HEK293 (cell line): Measurements from ENCODE around the gene WBP4.
A peak's percentile ranks its signal among the peaks of the same experiment; 100 is the strongest.

Source experiments
- KLF7 ChIP-seq: fragments of 450-650 bp; formaldehyde crosslinking; IDR thresholded peaks from 2 replicates; pipeline ENCODE4 v1.5.1; 2016; ENCODE audit warnings: missing biosample characterization, missing genetic modification characterization, borderline replicate concordance
- KLF8 ChIP-seq: fragments of 450-650 bp; formaldehyde crosslinking; IDR thresholded peaks from 2 replicates; pipeline ENCODE4 v1.5.1; 2016; ENCODE audit warnings: missing biosample characterization, missing genetic modification characterization
- REPIN1 ChIP-seq: fragments of 450-650 bp; formaldehyde crosslinking; IDR thresholded peaks from 2 replicates; pipeline ENCODE4 v1.5.1; 2017; ENCODE audit warnings: missing biosample characterization, missing genetic modification characterization, low read depth
- SCRT2 ChIP-seq: fragments of 450-650 bp; formaldehyde crosslinking; IDR thresholded peaks from 2 replicates; pipeline ENCODE4 v1.5.1; 2016; ENCODE audit warnings: missing biosample characterization, missing genetic modification characterization
- SP3 ChIP-seq: fragments of 450-650 bp; formaldehyde crosslinking; IDR thresholded peaks from 2 replicates; pipeline ENCODE4 v1.5.1; 2016; ENCODE audit warnings: missing biosample characterization, missing genetic modification characterization
- YY1 ChIP-seq: fragments of 450-650 bp; formaldehyde crosslinking; IDR thresholded peaks from 2 replicates; pipeline ENCODE4 v1.5.1; 2018; ENCODE audit warnings: missing biosample characterization, missing genetic modification characterization
- ZBTB48 ChIP-seq: fragments of 450-650 bp; formaldehyde crosslinking; IDR thresholded peaks from 2 replicates; pipeline ENCODE4 v1.5.1; 2016; ENCODE audit warnings: missing biosample characterization, missing genetic modification characterization
- ZNF169 ChIP-seq: fragments of 450-650 bp; formaldehyde crosslinking; IDR thresholded peaks from 2 replicates; pipeline ENCODE4 v1.5.1; 2016; ENCODE audit warnings: missing biosample characterization, missing genetic modification characterization
- ZNF175 ChIP-seq: fragments of 450-650 bp; formaldehyde crosslinking; IDR thresholded peaks from 2 replicates; pipeline ENCODE4 v1.5.1; 2016; ENCODE audit warnings: missing biosample characterization, missing genetic modification characterization
- ZNF426 ChIP-seq: fragments of 450-650 bp; formaldehyde crosslinking; IDR thresholded peaks from 2 replicates; pipeline ENCODE4 v1.5.1; 2017; ENCODE audit warnings: missing biosample characterization, missing genetic modification characterization, mild to moderate bottlenecking, inconsistent platforms, moderate library complexity
- ZNF501 ChIP-seq: fragments of 450-650 bp; formaldehyde crosslinking; IDR thresholded peaks from 2 replicates; pipeline ENCODE4 v1.5.1; 2016; ENCODE audit warnings: missing biosample characterization, missing genetic modification characterization
- ZNF544 ChIP-seq: fragments of 450-650 bp; formaldehyde crosslinking; IDR thresholded peaks from 2 replicates; pipeline ENCODE4 v1.5.0; 2017; ENCODE audit warnings: missing biosample characterization, missing genetic modification characterization
- ZNF621 ChIP-seq: fragments of 450-650 bp; formaldehyde crosslinking; IDR thresholded peaks from 2 replicates; pipeline ENCODE4 v1.5.1; 2017; ENCODE audit warnings: missing biosample characterization, missing genetic modification characterization
- ZNF660 ChIP-seq: fragments of 450-650 bp; IDR thresholded peaks from 2 replicates; pipeline ENCODE4 v1.5.1; 2018; ENCODE audit warnings: missing biosample characterization, mild to moderate bottlenecking, missing genetic modification characterization
- ZNF664 ChIP-seq: fragments of 450-650 bp; formaldehyde crosslinking; IDR thresholded peaks from 2 replicates; pipeline ENCODE4 v1.5.1; 2016; ENCODE audit warnings: missing biosample characterization, missing genetic modification characterization
- ZNF707 ChIP-seq: fragments of 450-650 bp; formaldehyde crosslinking; IDR thresholded peaks from 2 replicates; pipeline ENCODE4 v1.5.1; 2016; ENCODE audit warnings: missing biosample characterization, missing genetic modification characterization
- ZNF747 ChIP-seq: fragments of 450-650 bp; formaldehyde crosslinking; IDR thresholded peaks from 2 replicates; pipeline ENCODE4 v1.5.1; 2016; ENCODE audit warnings: missing biosample characterization, missing genetic modification characterization
- ZNF791 ChIP-seq: fragments of 450-650 bp; formaldehyde crosslinking; IDR thresholded peaks from 2 replicates; pipeline ENCODE4 v1.5.1; 2016; ENCODE audit warnings: missing biosample characterization, missing genetic modification characterization
- TF ChIP-seq, protein P1 (sequence below): fragments of 450-650 bp; formaldehyde crosslinking; IDR thresholded peaks from 2 replicates; pipeline ENCODE4 v1.5.1; 2016; ENCODE audit warnings: missing biosample characterization, missing genetic modification characterization, borderline replicate concordance
- TF ChIP-seq, protein P2 (sequence below): fragments of 450-650 bp; formaldehyde crosslinking; IDR thresholded peaks from 2 replicates; pipeline ENCODE4 v1.5.1; 2017; ENCODE audit warnings: missing biosample characterization, missing genetic modification characterization
- TF ChIP-seq, protein P3 (sequence below): fragments of 450-650 bp; formaldehyde crosslinking; IDR thresholded peaks from 2 replicates; pipeline ENCODE4 v1.5.1; 2016; ENCODE audit warnings: missing biosample characterization, missing genetic modification characterization
- TF ChIP-seq, protein P4 (sequence below): fragments of 450-650 bp; formaldehyde crosslinking; IDR thresholded peaks from 2 replicates; pipeline ENCODE4 v1.5.0; 2017; ENCODE audit warnings: missing biosample characterization, missing genetic modification characterization, borderline replicate concordance
- TF ChIP-seq, protein P5 (sequence below): fragments of 450-650 bp; formaldehyde crosslinking; IDR thresholded peaks from 2 replicates; pipeline ENCODE4 v1.5.1; 2016; ENCODE audit warnings: missing biosample characterization, missing genetic modification characterization, borderline replicate concordance
- TF ChIP-seq, protein P6 (sequence below): fragments of 450-650 bp; formaldehyde crosslinking; IDR thresholded peaks from 2 replicates; pipeline ENCODE4 v1.5.1; 2016; ENCODE audit warnings: missing biosample characterization, missing genetic modification characterization

WBP4 gene

DNA sequence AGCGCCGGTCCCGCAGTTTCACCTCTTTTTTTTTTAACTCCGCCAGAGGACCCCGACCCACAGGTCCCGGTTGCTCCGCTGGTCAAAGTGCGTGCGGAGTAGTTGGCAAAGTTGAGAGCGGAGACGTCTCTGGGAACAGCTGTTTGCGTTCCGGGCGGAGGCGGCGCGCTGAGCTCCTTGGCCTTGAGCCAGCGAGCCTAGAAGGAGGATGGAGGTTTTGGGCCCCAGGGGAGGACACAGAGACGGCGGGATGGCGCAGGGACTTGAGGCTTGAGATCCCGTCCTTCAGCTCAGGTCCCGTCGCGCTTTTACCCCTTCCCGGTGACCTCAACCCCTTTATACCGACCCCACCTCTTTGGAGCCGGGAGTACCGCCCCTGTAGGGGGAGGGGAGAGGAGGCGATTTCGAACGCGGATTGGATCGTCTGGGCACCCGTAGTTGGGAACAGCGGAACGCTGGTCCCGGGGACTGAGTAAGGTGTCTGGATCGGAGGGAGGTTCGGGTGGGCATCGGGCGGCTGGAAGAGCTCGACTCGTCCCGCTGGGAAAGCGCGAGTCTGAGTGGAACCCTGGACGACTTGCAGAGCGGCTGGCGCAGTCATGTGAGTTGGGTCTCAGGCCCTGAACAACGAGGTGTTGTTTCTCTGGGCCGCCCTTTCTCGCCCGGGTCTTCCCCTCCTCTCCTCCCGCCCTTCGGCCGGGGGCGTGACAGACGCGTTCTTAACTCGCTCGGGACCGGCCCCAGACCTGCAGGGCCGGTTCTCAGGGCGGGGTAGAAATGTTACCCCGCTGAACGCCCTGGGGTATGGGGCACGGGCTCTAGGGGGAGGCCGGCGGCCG, at the start of gene WBP4 (continued):
- TF ChIP-seq ZNF660 (tag by site-specific recombination) (peak; percentile 75), ZNF621 (tag by site-specific recombination) (no peak), ZNF501 (tag by site-specific recombination) (peak; percentile 95), REPIN1 (tag by site-specific recombination) (no peak), SP3 (peak; percentile 97), ZNF791 (tag by site-specific recombination) (no peak), YY1 (tag by site-specific recombination) (peak; percentile 73), ZNF544 (tag by site-specific recombination) (no peak), ZNF175 (tag by site-specific recombination) (no peak), ZBTB48 (tag by site-specific recombination) (peak; percentile 72; the same call in 1 of the 2 replicates), KLF8 (tag by site-specific recombination) (peak; percentile 96), ZNF707 (tag by site-specific recombination) (no peak), ZNF426 (tag by site-specific recombination) (no peak), ZNF747 (tag by site-specific recombination) (no peak), SCRT2 (peak; percentile 71; the same call in 1 of the 2 replicates), KLF7 (tag by site-specific recombination) (peak; percentile 82), ZNF169 (tag by site-specific recombination) (no peak), ZNF664 (tag by site-specific recombination) (0 out of 2 replicates have a peak, but pooled peaks have one; percentile 12)
- TF ChIP-seq, protein P1, sequence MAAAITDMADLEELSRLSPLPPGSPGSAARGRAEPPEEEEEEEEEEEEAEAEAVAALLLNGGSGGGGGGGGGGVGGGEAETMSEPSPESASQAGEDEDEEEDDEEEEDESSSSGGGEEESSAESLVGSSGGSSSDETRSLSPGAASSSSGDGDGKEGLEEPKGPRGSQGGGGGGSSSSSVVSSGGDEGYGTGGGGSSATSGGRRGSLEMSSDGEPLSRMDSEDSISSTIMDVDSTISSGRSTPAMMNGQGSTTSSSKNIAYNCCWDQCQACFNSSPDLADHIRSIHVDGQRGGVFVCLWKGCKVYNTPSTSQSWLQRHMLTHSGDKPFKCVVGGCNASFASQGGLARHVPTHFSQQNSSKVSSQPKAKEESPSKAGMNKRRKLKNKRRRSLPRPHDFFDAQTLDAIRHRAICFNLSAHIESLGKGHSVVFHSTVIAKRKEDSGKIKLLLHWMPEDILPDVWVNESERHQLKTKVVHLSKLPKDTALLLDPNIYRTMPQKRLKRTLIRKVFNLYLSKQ (tag by site-specific recombination): no peak
- TF ChIP-seq, protein P2, sequence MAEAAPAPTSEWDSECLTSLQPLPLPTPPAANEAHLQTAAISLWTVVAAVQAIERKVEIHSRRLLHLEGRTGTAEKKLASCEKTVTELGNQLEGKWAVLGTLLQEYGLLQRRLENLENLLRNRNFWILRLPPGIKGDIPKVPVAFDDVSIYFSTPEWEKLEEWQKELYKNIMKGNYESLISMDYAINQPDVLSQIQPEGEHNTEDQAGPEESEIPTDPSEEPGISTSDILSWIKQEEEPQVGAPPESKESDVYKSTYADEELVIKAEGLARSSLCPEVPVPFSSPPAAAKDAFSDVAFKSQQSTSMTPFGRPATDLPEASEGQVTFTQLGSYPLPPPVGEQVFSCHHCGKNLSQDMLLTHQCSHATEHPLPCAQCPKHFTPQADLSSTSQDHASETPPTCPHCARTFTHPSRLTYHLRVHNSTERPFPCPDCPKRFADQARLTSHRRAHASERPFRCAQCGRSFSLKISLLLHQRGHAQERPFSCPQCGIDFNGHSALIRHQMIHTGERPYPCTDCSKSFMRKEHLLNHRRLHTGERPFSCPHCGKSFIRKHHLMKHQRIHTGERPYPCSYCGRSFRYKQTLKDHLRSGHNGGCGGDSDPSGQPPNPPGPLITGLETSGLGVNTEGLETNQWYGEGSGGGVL (tag by site-specific recombination): peak; percentile 98
- TF ChIP-seq, protein P3, sequence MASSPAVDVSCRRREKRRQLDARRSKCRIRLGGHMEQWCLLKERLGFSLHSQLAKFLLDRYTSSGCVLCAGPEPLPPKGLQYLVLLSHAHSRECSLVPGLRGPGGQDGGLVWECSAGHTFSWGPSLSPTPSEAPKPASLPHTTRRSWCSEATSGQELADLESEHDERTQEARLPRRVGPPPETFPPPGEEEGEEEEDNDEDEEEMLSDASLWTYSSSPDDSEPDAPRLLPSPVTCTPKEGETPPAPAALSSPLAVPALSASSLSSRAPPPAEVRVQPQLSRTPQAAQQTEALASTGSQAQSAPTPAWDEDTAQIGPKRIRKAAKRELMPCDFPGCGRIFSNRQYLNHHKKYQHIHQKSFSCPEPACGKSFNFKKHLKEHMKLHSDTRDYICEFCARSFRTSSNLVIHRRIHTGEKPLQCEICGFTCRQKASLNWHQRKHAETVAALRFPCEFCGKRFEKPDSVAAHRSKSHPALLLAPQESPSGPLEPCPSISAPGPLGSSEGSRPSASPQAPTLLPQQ (tag by site-specific recombination): peak; percentile 68; the same call in 1 of the 2 replicates
- TF ChIP-seq, protein P4, sequence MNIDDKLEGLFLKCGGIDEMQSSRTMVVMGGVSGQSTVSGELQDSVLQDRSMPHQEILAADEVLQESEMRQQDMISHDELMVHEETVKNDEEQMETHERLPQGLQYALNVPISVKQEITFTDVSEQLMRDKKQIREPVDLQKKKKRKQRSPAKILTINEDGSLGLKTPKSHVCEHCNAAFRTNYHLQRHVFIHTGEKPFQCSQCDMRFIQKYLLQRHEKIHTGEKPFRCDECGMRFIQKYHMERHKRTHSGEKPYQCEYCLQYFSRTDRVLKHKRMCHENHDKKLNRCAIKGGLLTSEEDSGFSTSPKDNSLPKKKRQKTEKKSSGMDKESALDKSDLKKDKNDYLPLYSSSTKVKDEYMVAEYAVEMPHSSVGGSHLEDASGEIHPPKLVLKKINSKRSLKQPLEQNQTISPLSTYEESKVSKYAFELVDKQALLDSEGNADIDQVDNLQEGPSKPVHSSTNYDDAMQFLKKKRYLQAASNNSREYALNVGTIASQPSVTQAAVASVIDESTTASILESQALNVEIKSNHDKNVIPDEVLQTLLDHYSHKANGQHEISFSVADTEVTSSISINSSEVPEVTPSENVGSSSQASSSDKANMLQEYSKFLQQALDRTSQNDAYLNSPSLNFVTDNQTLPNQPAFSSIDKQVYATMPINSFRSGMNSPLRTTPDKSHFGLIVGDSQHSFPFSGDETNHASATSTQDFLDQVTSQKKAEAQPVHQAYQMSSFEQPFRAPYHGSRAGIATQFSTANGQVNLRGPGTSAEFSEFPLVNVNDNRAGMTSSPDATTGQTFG: no peak
- TF ChIP-seq, protein P5, sequence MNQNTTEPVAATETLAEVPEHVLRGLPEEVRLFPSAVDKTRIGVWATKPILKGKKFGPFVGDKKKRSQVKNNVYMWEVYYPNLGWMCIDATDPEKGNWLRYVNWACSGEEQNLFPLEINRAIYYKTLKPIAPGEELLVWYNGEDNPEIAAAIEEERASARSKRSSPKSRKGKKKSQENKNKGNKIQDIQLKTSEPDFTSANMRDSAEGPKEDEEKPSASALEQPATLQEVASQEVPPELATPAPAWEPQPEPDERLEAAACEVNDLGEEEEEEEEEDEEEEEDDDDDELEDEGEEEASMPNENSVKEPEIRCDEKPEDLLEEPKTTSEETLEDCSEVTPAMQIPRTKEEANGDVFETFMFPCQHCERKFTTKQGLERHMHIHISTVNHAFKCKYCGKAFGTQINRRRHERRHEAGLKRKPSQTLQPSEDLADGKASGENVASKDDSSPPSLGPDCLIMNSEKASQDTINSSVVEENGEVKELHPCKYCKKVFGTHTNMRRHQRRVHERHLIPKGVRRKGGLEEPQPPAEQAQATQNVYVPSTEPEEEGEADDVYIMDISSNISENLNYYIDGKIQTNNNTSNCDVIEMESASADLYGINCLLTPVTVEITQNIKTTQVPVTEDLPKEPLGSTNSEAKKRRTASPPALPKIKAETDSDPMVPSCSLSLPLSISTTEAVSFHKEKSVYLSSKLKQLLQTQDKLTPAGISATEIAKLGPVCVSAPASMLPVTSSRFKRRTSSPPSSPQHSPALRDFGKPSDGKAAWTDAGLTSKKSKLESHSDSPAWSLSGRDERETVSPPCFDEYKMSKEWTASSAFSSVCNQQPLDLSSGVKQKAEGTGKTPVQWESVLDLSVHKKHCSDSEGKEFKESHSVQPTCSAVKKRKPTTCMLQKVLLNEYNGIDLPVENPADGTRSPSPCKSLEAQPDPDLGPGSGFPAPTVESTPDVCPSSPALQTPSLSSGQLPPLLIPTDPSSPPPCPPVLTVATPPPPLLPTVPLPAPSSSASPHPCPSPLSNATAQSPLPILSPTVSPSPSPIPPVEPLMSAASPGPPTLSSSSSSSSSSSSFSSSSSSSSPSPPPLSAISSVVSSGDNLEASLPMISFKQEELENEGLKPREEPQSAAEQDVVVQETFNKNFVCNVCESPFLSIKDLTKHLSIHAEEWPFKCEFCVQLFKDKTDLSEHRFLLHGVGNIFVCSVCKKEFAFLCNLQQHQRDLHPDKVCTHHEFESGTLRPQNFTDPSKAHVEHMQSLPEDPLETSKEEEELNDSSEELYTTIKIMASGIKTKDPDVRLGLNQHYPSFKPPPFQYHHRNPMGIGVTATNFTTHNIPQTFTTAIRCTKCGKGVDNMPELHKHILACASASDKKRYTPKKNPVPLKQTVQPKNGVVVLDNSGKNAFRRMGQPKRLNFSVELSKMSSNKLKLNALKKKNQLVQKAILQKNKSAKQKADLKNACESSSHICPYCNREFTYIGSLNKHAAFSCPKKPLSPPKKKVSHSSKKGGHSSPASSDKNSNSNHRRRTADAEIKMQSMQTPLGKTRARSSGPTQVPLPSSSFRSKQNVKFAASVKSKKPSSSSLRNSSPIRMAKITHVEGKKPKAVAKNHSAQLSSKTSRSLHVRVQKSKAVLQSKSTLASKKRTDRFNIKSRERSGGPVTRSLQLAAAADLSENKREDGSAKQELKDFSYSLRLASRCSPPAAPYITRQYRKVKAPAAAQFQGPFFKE: no peak
- TF ChIP-seq, protein P6, sequence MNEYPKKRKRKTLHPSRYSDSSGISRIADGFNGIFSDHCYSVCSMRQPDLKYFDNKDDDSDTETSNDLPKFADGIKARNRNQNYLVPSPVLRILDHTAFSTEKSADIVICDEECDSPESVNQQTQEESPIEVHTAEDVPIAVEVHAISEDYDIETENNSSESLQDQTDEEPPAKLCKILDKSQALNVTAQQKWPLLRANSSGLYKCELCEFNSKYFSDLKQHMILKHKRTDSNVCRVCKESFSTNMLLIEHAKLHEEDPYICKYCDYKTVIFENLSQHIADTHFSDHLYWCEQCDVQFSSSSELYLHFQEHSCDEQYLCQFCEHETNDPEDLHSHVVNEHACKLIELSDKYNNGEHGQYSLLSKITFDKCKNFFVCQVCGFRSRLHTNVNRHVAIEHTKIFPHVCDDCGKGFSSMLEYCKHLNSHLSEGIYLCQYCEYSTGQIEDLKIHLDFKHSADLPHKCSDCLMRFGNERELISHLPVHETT: peak; percentile 85
